RCC 7860 (cell line): ENCODE measurements around the gene RILPL2.
"Not testable (repeated sequence)": the region's sequence is repeated elsewhere in the genome, so short reads cannot be mapped to it uniquely, and the experiment has no call there.

Experiments used
- DNase-seq: peaks from one replicate; pipeline ENCODE4 v3.0.0-alpha.2; 2015; ENCODE audit warnings: low spot score
- FAIRE-seq: peaks from 2 replicates; lab custom pipeline; 2012; peaks lifted over from hg19 to GRCh38; lab: Jason Lieb, UNC

RILPL2 gene

DNA sequence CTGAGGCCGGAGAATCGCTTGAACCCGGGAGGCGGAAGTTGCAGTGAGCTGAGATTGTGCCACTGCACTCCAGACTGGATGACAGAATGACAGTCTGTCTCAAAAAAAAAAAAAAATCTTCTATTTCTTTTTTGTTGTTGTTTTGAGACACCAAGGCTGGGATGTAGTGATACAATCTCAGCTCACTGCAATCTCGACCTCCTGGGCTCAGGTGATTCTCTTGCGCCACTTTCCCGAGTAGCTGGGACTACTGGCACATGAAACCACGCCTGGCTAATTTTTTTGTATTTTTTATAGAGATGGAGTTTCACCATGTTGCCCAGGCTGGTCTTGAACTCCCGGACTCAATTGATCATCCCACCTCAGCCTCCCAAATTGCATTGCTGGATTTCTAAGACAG, 14.2 kb upstream of the RILPL2 start:
- DNase-seq (no peak), FAIRE-seq (no peak)

- FAIRE-seq = no peak
- DNase-seq = no peak
Measured at GRCh38 chr12:123449856-123450255, 13.4 kb upstream of the RILPL2 start.

- DNase-seq (no peak), FAIRE-seq (no peak)
Measured at GRCh38 chr12:123449249-123449733, 12.8 kb upstream of the RILPL2 start.

- FAIRE-seq = no peak
- DNase-seq = no peak
Measured at GRCh38 chr12:123446333-123446713, 9.8 kb upstream of the RILPL2 start.

- DNase-seq = no peak
- no peak for FAIRE-seq
Measured at GRCh38 chr12:123445388-123446332, 9.2 kb upstream of the RILPL2 start.

GRCh38 chr12:123444092-123445026, 7.9 kb upstream of the RILPL2 start:
- no peak for DNase-seq
- FAIRE-seq = no peak

- no peak for FAIRE-seq
Measured at GRCh38 chr12:123442774-123443173, 6.3 kb upstream of the RILPL2 start.

GRCh38 chr12:123441523-123442164, 5.2 kb upstream of the RILPL2 start:
- DNase-seq (no peak), FAIRE-seq (no peak)

More at GRCh38 chr12:123442774-123443173, 6.3 kb upstream of the RILPL2 start:
- no peak for DNase-seq

GRCh38 chr12:123435636-123436016, 858 bp downstream of the RILPL2 start:
- no peak for DNase-seq
- FAIRE-seq = no peak

GRCh38 chr12:123433615-123434014, 2.9 kb downstream of the RILPL2 start:
- DNase-seq (no peak), FAIRE-seq (no peak)

GRCh38 chr12:123431951-123432817, 4.3 kb downstream of the RILPL2 start:
- not testable (repeated sequence) for DNase-seq

DNA sequence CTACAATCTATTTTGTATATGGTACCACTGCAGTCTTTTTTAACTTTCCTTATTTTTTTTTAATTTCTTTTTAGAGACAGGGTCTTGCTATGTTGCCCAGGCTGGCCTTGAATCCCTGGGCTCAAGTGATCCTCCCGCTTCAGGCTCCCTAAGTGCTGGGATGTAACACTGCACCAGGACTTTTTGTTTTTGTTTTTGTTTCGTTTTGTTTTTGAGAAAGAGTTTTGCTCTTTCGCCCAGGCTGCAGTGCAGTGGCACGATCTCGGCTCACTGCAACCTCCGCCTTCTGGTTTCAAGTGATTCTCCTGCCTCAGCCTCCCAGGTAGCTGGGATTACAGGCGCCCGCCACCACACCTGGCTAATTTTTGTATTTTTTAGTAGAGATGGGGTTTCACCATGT, 7.4 kb downstream of the RILPL2 start:
- DNase-seq, FAIRE-seq: not testable (repeated sequence)

More at GRCh38 chr12:123431951-123432817, 4.3 kb downstream of the RILPL2 start:
- FAIRE-seq = not testable (repeated sequence)

DNA sequence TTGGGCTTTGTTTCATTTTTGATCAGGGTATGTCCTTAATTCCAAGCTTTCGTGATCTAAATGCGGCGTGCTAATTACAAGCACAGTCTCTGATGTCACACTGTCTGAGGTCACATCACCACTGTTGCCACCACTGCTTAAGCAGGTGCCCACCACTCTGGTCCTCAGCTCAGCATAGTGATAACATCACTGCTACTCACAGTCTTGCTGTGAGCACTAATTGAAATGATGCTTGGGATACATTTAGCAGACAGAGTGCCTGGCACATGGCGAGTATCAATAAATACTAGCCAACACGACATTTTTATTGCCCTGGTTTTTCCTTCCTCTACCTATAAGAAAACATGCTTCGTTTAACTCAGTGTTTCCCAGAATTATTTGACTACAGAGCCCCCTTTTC, 7.9 kb downstream of the RILPL2 start:
- DNase-seq (no peak), FAIRE-seq (no peak)

GRCh38 chr12:123427036-123427769, 9.3 kb downstream of the RILPL2 start:
- DNase-seq (no peak), FAIRE-seq (no peak)

GRCh38 chr12:123421314-123421713, 15.2 kb downstream of the RILPL2 start:
- DNase-seq (peak; percentile 11), FAIRE-seq (no peak)

DNA sequence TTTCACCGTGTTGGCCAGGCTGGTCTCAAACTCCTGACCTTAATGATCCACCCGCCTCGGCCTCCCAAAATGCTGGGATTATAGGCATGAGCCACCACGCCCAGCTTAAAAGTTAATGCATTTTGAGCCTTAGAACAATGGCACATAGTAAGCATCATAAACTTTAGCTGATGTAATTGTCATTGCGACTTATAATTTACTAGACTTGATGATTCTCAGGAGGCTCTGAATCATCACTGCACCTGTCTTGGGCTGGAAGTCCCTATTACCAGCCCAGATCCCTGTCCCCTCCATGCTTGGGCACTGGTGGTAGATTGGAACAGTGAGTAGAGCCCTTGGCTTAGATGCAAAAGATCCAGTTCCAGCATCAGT, 26.5 kb downstream of the RILPL2 start:
- no peak for DNase-seq

DNA sequence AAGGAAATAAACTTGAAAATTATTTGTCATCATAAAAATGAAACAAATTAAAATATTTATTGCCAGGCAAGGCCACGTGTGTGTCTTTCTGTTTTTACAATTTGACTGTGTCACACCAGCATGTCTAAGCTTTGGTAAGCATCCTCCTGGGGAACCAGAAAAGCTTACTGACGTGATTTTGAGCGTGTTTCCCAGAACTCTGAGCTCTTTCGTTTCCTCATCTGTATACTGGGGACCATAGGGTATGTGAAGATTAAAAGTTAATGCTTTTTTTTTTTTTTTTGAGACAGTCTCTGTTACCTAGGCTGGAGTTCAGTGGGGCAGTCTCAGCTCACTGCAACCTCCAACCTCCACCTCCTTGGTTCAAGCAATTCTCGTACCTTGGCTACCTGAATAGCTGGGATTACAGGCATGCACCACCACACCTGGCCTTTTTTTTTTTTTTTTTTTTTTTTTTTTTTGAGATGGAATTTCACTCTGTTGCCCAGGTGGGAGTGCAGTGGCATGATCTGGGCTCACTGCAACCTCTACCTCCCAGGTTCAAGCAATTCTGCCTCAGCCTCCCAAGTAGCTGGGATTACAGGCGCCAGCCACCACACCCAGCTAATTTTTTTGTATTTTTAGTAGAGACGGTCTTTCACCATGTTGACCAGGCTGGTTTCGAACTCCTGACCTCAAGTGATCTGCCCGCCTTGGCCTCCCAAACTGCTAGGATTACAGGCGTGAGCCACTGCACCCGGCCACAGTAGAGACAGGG, 27.0 kb downstream of the RILPL2 start:
- FAIRE-seq, DNase-seq: not testable (repeated sequence)

More for the DNA sequence above, 26.5 kb downstream of the RILPL2 start:
- FAIRE-seq = no peak

DNA sequence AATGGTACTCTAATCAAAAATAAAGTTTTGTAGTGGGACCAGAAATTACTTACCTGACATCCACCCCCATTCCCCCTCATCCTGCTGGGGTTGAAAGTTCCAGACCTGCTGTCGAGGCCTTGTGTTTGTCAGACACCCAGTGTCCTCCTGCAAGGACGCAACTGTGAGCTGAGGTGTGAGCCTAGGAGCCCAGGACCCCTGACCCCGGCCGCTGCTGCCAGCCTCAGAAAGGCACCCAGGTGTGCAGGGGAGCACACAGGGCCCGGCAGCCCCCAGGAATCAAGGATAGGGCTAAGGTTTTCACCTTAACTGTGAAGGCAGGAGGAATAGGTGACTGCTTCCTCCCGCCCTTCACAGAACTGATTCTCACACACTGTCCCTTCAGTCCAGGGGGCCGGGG, 27.9 kb downstream of the RILPL2 start:
- not testable (repeated sequence) for DNase-seq, FAIRE-seq
